Measurements from ENCODE around the gene HIRA. TPM values are rescaled to one million over a fixed set of nuclear protein-coding genes. Genes with fewer than 3 reads are reported as not detected.

Gene HIRA
- total and polyA plus RNA-seq, 2 of the 8 experiments (the other 6 are each of a cell fraction or from before 2014, with no cell fraction given) = 34.9 to 67.2 TPM

GRCh38 chr22:19382240-19382639, 49.3 kb downstream of the HIRA start (continued):
- TF ChIP-seq ATF2 (IDR thresholded peaks at IDR 0.05; ENCODE audit: low read length) (no peak), TEAD4 (IDR thresholded peaks at IDR 0.05; ENCODE audit: low read depth, low read length) (no peak), SP4 (IDR thresholded peaks at IDR 0.05; ENCODE audit: low read length) (no peak)
